ENCODE measurements around the gene HADHB. TPM values are rescaled to one million over a fixed set of nuclear protein-coding genes. Genes with fewer than 3 reads are reported as not detected.
"Not testable (repeated sequence)": the region's sequence is repeated elsewhere in the genome, so short reads cannot be mapped to it uniquely, and the experiment has no call there.

The HADHB gene
- total RNA-seq, 1 experiment from 2014 or later, result 72.7 TPM

DNA sequence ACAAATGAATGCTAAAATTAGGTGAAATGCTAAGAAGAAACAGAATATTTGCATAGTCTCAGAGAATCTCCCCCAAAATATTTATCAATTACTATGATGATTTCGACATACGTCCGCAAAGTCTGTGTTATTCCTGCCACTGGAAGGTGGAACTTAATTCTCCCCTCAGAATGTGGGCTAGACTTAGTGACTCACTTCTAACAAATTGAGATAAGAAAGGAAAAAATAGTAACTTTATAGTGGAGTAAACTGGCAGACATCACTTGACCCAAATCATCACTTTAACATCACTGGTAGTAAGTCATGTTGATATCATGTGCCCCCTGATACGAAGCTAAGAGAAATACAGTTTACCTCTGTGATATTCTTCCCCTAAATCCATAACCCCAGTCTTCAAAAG is 23.5 kb downstream of the HADHB start:
- H2AFZ ChIP-seq, result no peak overlapping the region
- no peaks in the 10 kb centered on the region for H3K9me3 ChIP-seq (ENCODE audit: insufficient read depth, low read depth)
- ChIA-PET CTCF (interaction anchor here (0.6 kb wide), 1 partner anchor 123 kb away, joined by 6 read pairs; no protein-coding TSS in a partner anchor), POLR2A (ENCODE audit: unreplicated experiment) (no interaction called here)
- no TSS peak for BruUV-seq (replicated peaks)
- 0 out of 2 replicates have a peak, but pooled peaks cover 4% of the 10 kb centered on the region for H3F3A ChIP-seq (ENCODE audit: insufficient read depth, low read depth)
- H3K27me3 ChIP-seq (ENCODE audit: insufficient read depth, low read depth), result no peaks in the 10 kb centered on the region
- TF ChIP-seq, protein P1, sequence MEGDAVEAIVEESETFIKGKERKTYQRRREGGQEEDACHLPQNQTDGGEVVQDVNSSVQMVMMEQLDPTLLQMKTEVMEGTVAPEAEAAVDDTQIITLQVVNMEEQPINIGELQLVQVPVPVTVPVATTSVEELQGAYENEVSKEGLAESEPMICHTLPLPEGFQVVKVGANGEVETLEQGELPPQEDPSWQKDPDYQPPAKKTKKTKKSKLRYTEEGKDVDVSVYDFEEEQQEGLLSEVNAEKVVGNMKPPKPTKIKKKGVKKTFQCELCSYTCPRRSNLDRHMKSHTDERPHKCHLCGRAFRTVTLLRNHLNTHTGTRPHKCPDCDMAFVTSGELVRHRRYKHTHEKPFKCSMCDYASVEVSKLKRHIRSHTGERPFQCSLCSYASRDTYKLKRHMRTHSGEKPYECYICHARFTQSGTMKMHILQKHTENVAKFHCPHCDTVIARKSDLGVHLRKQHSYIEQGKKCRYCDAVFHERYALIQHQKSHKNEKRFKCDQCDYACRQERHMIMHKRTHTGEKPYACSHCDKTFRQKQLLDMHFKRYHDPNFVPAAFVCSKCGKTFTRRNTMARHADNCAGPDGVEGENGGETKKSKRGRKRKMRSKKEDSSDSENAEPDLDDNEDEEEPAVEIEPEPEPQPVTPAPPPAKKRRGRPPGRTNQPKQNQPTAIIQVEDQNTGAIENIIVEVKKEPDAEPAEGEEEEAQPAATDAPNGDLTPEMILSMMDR (conservative IDR thresholded peaks at IDR 0.05), result no peak
- no peak for TF ChIP-seq EZH2 (IDR thresholded peaks at IDR 0.05; ENCODE audit: low read depth)
- H3K4me3 ChIP-seq, result no peak overlapping the region
- no peak overlapping the region for H3K27ac ChIP-seq
- H3K79me2 ChIP-seq (ENCODE audit: low read depth), result no peaks in the 10 kb centered on the region
- H3K4me2 ChIP-seq, result no peak overlapping the region
- H3K9me2 ChIP-seq (ENCODE audit: insufficient read depth), result no peaks in the 10 kb centered on the region
- intact Hi-C loops (cut with micrococcal nuclease; ENCODE audit: unreplicated experiment), result no loop called here
- no peaks in the 10 kb centered on the region for H3K36me3 ChIP-seq (ENCODE audit: low read depth)
- no peak for DNase-seq
- no peaks in the 10 kb centered on the region for H4K20me1 ChIP-seq (ENCODE audit: insufficient read depth)
- H3K4me1 ChIP-seq (replicated peaks; ENCODE audit: insufficient read depth), result peaks cover 6% of the 10 kb centered on the region; the same call in 1 of the 2 replicates

DNA sequence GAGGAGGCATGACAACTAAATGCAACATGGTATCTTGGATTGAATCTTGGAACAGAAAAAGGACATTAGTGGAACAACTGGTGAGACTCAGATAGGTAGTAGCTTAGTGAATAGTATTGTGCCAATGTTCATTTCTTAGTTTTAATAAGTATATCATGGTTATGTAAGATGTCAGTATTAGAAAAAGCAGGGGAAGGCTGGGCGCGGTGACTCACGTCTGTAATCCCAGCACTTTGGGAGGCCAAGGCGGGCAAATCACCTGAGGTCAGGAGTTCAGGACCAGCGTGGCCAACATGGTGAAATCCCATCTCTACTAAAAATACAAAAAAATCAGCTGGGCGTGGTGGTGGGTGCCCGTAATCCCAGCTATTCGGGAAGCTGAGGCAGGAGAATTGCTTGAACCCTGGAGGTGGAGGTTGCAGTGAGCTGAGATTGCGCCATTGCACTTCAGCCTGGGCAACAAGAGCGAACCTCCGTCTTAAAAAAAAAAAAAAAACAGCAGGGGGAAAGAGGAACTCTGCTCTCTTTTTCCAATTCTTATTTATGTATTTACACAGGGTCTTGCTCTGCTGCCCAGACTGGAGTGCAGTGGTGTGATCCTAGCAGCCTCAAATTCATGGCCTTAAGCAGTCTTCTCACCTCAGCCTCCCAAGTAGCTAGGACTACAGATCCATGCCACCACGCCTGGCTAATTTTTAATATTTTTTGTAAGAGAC is 24.1 kb downstream of the HADHB start:
- H3K27ac ChIP-seq; H3F3A ChIP-seq (ENCODE audit: insufficient read depth, low read depth); intact Hi-C loops (cut with micrococcal nuclease; ENCODE audit: unreplicated experiment); POLR2A ChIA-PET (ENCODE audit: unreplicated experiment); H3K9me2 ChIP-seq (ENCODE audit: insufficient read depth); H3K27me3 ChIP-seq (ENCODE audit: insufficient read depth, low read depth); H3K36me3 ChIP-seq (ENCODE audit: low read depth); H3K4me3 ChIP-seq; BruUV-seq (replicated peaks); H3K4me2 ChIP-seq; H4K20me1 ChIP-seq (ENCODE audit: insufficient read depth); DNase-seq; H2AFZ ChIP-seq; H3K9me3 ChIP-seq (ENCODE audit: insufficient read depth, low read depth); H3K79me2 ChIP-seq (ENCODE audit: low read depth): not testable (repeated sequence)
- H3K4me1 ChIP-seq (replicated peaks; ENCODE audit: insufficient read depth), result peaks cover 12% of the 10 kb centered on the region
- CTCF ChIA-PET, result interaction anchor here (0.6 kb wide), 1 partner anchor 124 kb away, joined by 6 read pairs; no protein-coding TSS in a partner anchor

DNA sequence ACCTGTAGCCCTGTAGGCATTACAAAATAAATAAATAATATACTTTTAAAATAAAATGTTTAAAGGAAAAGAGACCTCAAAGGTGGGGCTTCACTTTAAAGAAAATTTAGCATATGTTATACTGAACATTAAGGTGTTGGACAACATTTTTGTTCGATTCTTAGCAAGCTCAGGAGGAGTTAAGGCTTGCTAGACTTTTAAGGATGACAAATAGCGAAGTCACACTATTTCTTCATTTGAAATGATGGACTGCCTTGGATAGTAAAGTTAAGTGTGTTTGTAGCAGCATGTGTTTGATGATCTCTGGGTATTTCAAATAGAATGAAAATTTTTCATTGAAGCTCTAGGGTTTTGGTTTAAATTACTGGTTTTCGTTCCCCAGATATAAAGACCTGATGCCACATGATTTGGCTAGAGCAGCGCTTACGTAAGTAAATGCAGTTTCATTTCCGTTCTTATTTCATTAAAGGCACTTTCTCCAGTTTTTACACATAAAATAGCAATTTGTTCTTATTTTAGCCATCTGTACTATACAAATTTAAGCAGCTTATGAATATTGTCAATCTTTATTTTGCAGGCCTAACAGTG is 24.9 kb downstream of the HADHB start:
- no peak for DNase-seq

More for the DNA sequence above, 24.9 kb downstream of the HADHB start:
- Histone ChIP-seq H3K4me3 (no peak overlapping the region), H2AFZ (no peak overlapping the region), H3K36me3 (ENCODE audit: low read depth) (no peaks in the 10 kb centered on the region), H3K79me2 (ENCODE audit: low read depth) (no peaks in the 10 kb centered on the region), H3K27ac (no peak overlapping the region), H3K4me1 (replicated peaks; ENCODE audit: insufficient read depth) (peaks cover 20% of the 10 kb centered on the region), H3K4me2 (no peak overlapping the region), H3F3A (ENCODE audit: insufficient read depth, low read depth) (peaks cover 16% of the 10 kb centered on the region; the same call in 1 of the 2 replicates), H3K9me3 (ENCODE audit: insufficient read depth, low read depth) (no peaks in the 10 kb centered on the region), H3K9me2 (ENCODE audit: insufficient read depth) (no peaks in the 10 kb centered on the region), H3K27me3 (ENCODE audit: insufficient read depth, low read depth) (no peaks in the 10 kb centered on the region), H4K20me1 (ENCODE audit: insufficient read depth) (no peaks in the 10 kb centered on the region)
- no TSS peak for BruUV-seq (replicated peaks)
- TF ChIP-seq EZH2 (IDR thresholded peaks at IDR 0.05; ENCODE audit: low read depth), result no peak
- TF ChIP-seq, protein P1 (conservative IDR thresholded peaks at IDR 0.05), result no peak
- CTCF ChIA-PET, result no interaction called here
- POLR2A ChIA-PET (ENCODE audit: unreplicated experiment), result interaction anchor here (0.7 kb wide), 1 partner anchor 39 kb away, joined by 3 read pairs; no protein-coding TSS in a partner anchor
- intact Hi-C loops (cut with micrococcal nuclease; ENCODE audit: unreplicated experiment), result no loop called here
